Ovary (tissue), 10 donors: ENCODE results near the gene LGALS7. TPM values are rescaled to one million over a fixed set of nuclear protein-coding genes. Genes with fewer than 3 reads are reported as not detected.
"Not testable (repeated sequence)": the region's sequence is repeated elsewhere in the genome, so short reads cannot be mapped to it uniquely, and the experiment has no call there.

Source experiments
- DNase-seq, 5 donors: peaks; one replicate each; pipeline ENCODE4 v3.0.0-alpha.2; 2019 to 2020
- H3K27ac ChIP-seq, 2 donors: fragments of 200-600 bp; one replicate each; pipeline versions ENCODE4 v1.5.1 to v1.8.0; 2019 to 2022
- H3K27me3 ChIP-seq: fragments of 200-600 bp; one replicate; pipeline ENCODE4 v1.8.0; 2022
- H3K36me3 ChIP-seq: fragments of 200-600 bp; sonication (generic); one replicate; pipeline ENCODE4 v1.5.1; 2019
- H3K4me1 ChIP-seq: one replicate; pipeline ENCODE4 v1.8.1; 2013; ENCODE audit warnings: mild to moderate bottlenecking, moderate library complexity; ENCODE audit not compliant: insufficient read depth
- H3K4me3 ChIP-seq: fragments of 200-600 bp; sonication (generic); one replicate; pipeline ENCODE4 v1.5.1; 2017
- H3K9me3 ChIP-seq, 2 donors: fragments of 200-600 bp in 1 of 2; sonication (generic) in 1 of 2; one replicate each; pipeline versions ENCODE4 v1.5.1 to v1.8.1; 2013 to 2019; ENCODE audit warnings: mild to moderate bottlenecking in 1 of 2, moderate library complexity in 1 of 2
- EP300 ChIP-seq: sonication (generic); formaldehyde crosslinking; IDR thresholded peaks from one replicate; pipeline ENCODE4 v1.6.1; 2017; ENCODE audit warnings: antibody characterized with exemption
- POLR2A ChIP-seq: fragments of 450-650 bp; IDR thresholded peaks from one replicate; pipeline ENCODE4 v1.6.1; 2017; ENCODE audit warnings: antibody characterized with exemption, mild to moderate bottlenecking, moderate library complexity
- WGBS, 3 donors: extraction: QIAGEN DNeasy Blood & Tissue Kit in 1 of 3; methylation state at CpG; one replicate each; pipeline versions ENCODE4 v1.1.5 to v1.1.7; 2013 to 2017; 5-methylcytosine and 5-hydroxymethylcytosine counted together
- intact Hi-C, 4 donors: fragments of 100-400 bp; cut with DNase I; formaldehyde crosslinking; loops; one replicate each; pipeline versions ENCODE4 v1.11.0 to v1.15.1; 2022 to 2023
- long read RNA-seq, 3 donors: library from polyadenylated mRNA in 2 of 3; unstranded in 2 of 3; transcript quantifications; one replicate each; pipeline ENCODE4 v2.0.0 and lab custom pipeline, GENCODE V29; 2021 to 2026
- polyA plus RNA-seq, 2 donors: library from polyadenylated mRNA; stranded (reverse); fragments of 200-250 nt in 1 of 2; fragments of 350-450 nt in 1 of 2; fragmentation: Illumina TruSeq in 1 of 2; extraction: RNeasy Lipid Tissue Mini Kit (QIAGEN cat#74804) in 1 of 2; gene quantifications; one replicate each; pipeline ENCODE4 v1.2.3, GENCODE V29; 2013 to 2014
- total RNA-seq, 7 donors: library from RNA; depleted of rRNA in 2 of 7; stranded (reverse); fragments of >200 nt in 2 of 7; fragmentation: NEBNext Ultra II Directional in 3 of 7; extraction: Animal tissue kit (Norgen Biotek cat#: 25700) in 3 of 7; gene quantifications; one replicate each; pipeline versions ENCODE4 v1.1.0 to v1.2.4, GENCODE V29; 2016 to 2023
- TF ChIP-seq, protein P1 (sequence below), 3 donors: fragments of 450-650 bp in 2 of 3; fragments of 200-600 bp in 1 of 3; IDR thresholded peaks; one replicate each; pipeline versions ENCODE4 v1.5.1 to v1.8.0; 2016 to 2022; ENCODE audit warnings: antibody characterized with exemption in 3 of 3, mild to moderate bottlenecking in 1 of 3
- donor health status: DM: no; HTN: no; CAD: no; lungs with moderate emphysema.
- donor health status: DM: no; HTN: no; CAD: no.
- donor health status: Bipolar disorder and iron deficiency.
- donor health status: DM: yes; HTN: yes; CAD: no.
- donor health status: DM: no; HTN: no; CAD: no.
- donor health status: DM: yes; HTN: yes; CAD: no.

The LGALS7 gene
- total RNA-seq (under 1 TPM in 2 of 7 donors, not detected in 5; 0.69 to 0.79 TPM), polyA plus RNA-seq (under 1 TPM in 1 of 2 donors, not detected in 1; 0.84 TPM)
- long read RNA-seq, donor 1, result 0 reads
- long read RNA-seq, donor 2, result 0 reads
- long read RNA-seq, donor 3, result 0 reads

DNA sequence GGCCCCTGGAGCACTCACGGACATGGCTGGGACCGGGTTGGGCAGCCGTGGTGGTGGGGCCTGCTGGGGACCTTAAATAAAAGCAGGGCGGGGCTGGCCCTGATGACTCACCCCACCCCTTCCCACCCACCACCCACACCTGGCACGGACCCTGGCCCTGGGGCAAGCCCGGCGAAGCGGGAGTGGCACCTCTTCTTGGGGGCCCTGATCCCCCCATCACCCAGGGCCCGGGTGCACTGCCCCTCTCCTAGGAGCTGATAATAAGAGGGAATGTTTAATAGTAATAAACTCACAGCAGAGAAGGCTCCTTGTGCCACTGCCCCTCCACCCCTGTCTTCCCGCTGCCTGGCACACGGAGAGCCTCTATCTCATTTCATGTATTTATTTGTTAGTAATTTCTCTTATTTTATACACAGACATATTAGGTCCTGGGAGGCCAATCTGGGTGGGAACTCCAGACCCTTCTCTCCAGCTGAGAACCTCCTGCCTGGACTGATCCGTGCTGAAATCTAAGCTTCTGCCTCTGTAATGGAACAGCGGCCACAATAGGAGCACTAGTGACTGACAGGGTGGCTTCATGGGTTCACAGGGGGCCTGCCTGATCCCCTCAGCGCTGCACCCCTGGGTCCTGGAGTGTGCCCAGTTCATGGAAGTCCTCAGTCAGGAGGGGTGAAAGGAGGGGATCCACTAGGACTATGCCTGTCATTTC is at the start of gene LGALS7:
TSS of gene LGALS7 (minus strand) at position 49 of the 709 bp plus-strand sequence. CDS start at position 24, 25 bp downstream.
- 74 to 85% (median 80%) methylated on average over 6 to 10 of the region's 14 CpGs for WGBS, 3 donors
- DNase-seq, result no peak

DNA sequence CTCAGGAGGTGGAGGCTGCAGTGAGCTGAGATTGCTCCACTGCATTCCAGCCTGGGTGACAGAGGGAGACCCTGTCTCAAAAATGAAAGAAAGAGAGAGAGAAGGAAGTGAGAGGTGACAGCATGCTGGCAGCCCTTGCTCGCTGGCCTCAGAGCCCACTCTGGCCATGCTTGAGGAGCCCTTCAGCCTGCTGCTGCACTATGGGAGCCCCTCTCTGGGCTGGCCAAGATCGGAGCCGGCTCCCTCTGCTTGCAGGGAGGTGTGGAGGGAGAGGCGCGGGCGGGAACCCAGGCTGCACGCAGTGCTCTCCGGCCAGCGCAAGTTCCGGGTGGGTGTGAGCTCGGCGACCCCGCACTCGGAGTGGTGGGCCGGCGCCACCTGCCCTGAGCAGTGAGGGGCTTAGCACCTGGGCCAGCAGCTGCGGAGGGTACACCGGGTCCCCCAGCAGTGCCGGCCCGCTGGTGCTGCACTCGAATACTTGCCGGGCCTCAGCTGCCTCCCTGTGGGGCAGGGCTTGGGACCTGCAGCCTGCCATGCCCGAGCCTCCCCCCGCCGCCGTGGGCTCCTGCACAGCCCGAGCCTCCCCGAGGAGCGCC is 48.0 kb upstream of the LGALS7 start:
- H3K4me1 ChIP-seq, H3K27me3 ChIP-seq, H3K27ac ChIP-seq, intact Hi-C loops, H3K9me3 ChIP-seq, H3K4me3 ChIP-seq, H3K36me3 ChIP-seq, DNase-seq: not testable (repeated sequence)
- WGBS, 3 donors, result 94 to 98% (median 96%) methylated on average over 13 to 29 of the region's 29 CpGs

More for the DNA sequence above, at the start of gene LGALS7:
- H3K9me3 ChIP-seq, result no peaks in the 10 kb centered on the region
- no peaks in the 10 kb centered on the region for H3K27me3 ChIP-seq
- H3K36me3 ChIP-seq, result no peaks in the 10 kb centered on the region
- TF ChIP-seq, protein P1, sequence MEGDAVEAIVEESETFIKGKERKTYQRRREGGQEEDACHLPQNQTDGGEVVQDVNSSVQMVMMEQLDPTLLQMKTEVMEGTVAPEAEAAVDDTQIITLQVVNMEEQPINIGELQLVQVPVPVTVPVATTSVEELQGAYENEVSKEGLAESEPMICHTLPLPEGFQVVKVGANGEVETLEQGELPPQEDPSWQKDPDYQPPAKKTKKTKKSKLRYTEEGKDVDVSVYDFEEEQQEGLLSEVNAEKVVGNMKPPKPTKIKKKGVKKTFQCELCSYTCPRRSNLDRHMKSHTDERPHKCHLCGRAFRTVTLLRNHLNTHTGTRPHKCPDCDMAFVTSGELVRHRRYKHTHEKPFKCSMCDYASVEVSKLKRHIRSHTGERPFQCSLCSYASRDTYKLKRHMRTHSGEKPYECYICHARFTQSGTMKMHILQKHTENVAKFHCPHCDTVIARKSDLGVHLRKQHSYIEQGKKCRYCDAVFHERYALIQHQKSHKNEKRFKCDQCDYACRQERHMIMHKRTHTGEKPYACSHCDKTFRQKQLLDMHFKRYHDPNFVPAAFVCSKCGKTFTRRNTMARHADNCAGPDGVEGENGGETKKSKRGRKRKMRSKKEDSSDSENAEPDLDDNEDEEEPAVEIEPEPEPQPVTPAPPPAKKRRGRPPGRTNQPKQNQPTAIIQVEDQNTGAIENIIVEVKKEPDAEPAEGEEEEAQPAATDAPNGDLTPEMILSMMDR (IDR thresholded peaks at IDR 0.05), result no peak
- no peak for TF ChIP-seq POLR2A
- no peak for TF ChIP-seq EP300
- intact Hi-C loops, result loop anchor here in 1 of 4 donors (2.0 kb wide), 1 partner anchor 19 kb away; no protein-coding TSS in a partner anchor
- H3K4me3 ChIP-seq, result no peak within 1 kb of the TSS
- H3K4me1 ChIP-seq, result peaks cover 5% of the 10 kb centered on the region
- no peak within 1 kb of the TSS for H3K27ac ChIP-seq

DNA sequence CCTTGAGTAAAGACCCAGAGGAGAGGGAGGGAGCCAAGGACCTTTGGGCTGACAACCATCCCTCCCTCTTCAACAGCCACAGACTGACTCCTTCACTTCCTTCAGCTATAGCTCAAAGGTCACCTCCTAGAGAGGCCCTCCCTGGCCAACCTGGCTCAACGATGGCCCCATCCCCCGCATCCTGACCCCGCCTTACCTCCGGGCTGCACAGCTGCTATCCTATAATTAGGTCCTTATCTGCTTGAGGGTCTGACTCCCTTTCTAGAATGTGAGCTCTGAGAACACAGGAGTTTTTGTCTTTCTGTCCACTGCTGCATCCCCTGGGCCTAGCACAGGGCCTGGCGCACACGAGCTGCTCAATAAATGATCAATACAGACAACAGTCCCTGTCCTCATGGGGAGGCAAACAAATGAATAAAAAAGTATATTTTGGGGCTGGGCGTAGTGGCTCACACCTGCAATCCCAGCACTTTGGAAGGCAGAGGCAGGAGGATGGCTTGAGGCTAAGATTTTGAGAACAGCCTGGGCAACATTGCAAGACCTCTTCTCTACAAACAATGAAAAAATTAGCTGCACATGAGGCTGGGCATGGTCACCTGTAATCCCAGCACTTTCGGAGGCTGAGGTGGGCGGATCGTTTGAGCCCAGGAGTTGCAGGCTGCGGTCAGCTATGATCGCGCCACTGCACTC is 46.1 kb upstream of the LGALS7 start:
- Histone ChIP-seq H3K36me3 (no peaks in the 10 kb centered on the region), H3K4me1 (peaks cover 3% of the 10 kb centered on the region), H3K27me3 (no peaks in the 10 kb centered on the region), H3K27ac (no peak overlapping the region), H3K9me3 (no peaks in the 10 kb centered on the region), H3K4me3 (no peak overlapping the region)
- 58 to 67% (median 66%) methylated on average over 13 of the region's 13 CpGs for WGBS, 3 donors
- TF ChIP-seq, protein P1 (IDR thresholded peaks at IDR 0.05), result no peak
- TF ChIP-seq EP300, result no peak
- no peak for TF ChIP-seq POLR2A
- peak in 3 of 5 donors; percentile 30 to 71 (median 51) for DNase-seq
- intact Hi-C loops, result no loop called here

DNA sequence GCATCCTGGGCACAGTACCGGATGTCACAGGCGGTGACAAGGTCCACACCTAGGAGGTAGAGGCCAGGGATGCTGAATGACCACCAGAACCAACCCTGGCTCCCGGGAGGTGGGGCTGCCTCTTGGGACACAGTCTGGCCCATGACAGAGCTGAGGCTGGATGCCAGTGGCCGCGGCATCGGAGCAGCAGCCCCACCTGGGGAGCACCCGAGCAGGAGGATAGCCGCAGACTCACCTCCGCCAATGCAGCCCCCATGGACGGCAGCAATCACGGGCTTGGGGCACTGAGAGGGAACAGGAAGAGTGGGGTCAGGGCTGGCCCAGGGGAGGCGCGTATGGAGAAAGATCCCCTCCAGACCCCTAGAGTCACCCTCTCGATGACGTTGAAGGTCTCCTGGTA is 43.8 kb upstream of the LGALS7 start:
- H3K36me3 ChIP-seq, result no peaks in the 10 kb centered on the region
- H3K27ac ChIP-seq, result no peak overlapping the region
- TF ChIP-seq, protein P1 (IDR thresholded peaks at IDR 0.05), result no peak
- peaks cover 3% of the 10 kb centered on the region for H3K4me1 ChIP-seq
- no peaks in the 10 kb centered on the region for H3K27me3 ChIP-seq
- intact Hi-C loops, result no loop called here
- H3K4me3 ChIP-seq, result no peak overlapping the region
- no peaks in the 10 kb centered on the region for H3K9me3 ChIP-seq
- WGBS, 3 donors, result 92 to 97% (median 94%) methylated on average over 15 of the region's 15 CpGs
- DNase-seq, result no peak
